ENCODE data around the gene DBET. TPM values are rescaled to one million over a fixed set of nuclear protein-coding genes. Genes with fewer than 3 reads are reported as not detected.
"Not testable (repeated sequence)": the region's sequence is repeated elsewhere in the genome, so short reads cannot be mapped to it uniquely, and the experiment has no call there.

The DBET gene
- total and polyA plus RNA-seq, 2 of the 13 experiments (the other 11 are each of a cell fraction or from before 2014, with no cell fraction given), result not detected

GRCh38 chr4:190109390-190110011 lies 45.2 kb downstream of the DBET start:
- H4K20me1 ChIP-seq (ENCODE audit: insufficient read depth, low read length); CTCF ChIA-PET (ENCODE audit: low intra/inter-chr PET ratio, low total read pairs); H2AFZ ChIP-seq (ENCODE audit: low read length); H3K27ac ChIP-seq (ENCODE audit: extremely low read length, insufficient read depth, low read length); H3K36me3 ChIP-seq (replicated peaks in 1 of 2; ENCODE audit: control insufficient read depth in 1 of 2, insufficient read depth in 2 of 2, low read length in 2 of 2); FAIRE-seq; BruUV-seq (replicated peaks); H3K79me2 ChIP-seq (ENCODE audit: insufficient read depth, low read length); H3K4me2 ChIP-seq (ENCODE audit: low read depth, low read length); POLR2A ChIA-PET; ATAC-seq; in situ Hi-C loops (cut with HindIII; ENCODE audit: extremely low pct_ligation_motif_present, low pct_unique_long_range_greater_than_20kb); intact Hi-C loops (cut with micrococcal nuclease; ENCODE audit: unreplicated experiment); H3K9ac ChIP-seq (ENCODE audit: insufficient read depth, low read depth, low read length); H3K4me1 ChIP-seq (ENCODE audit: insufficient read depth, low read length); H3K27me3 ChIP-seq (ENCODE audit: control insufficient read depth in 1 of 2, insufficient read depth in 2 of 2, low read length in 2 of 2); H3K4me3 ChIP-seq (replicated peaks in 1 of 3; ENCODE audit: insufficient read depth in 1 of 3, low read depth in 2 of 3, low read length in 3 of 3); TF ChIP-seq CREB1, CREM (CRISPR knock-in tag; IDR thresholded peaks at IDR 0.05): not testable (repeated sequence)
- peak; percentile 1 for DNase-seq (ENCODE audit: low spot score)
- peaks cover 39% of the 10 kb centered on the region for H3K9me3 ChIP-seq (ENCODE audit: low read length)
- WGBS (ENCODE audit: low lambda C conversion rate), result 0% methylated on average over 1 of the region's 1 CpG
- TF ChIP-seq FOXO4 (CRISPR knock-in tag; conservative IDR thresholded peaks at IDR 0.05) (peak; percentile 92; the same call in 1 of the 2 replicates), MED1 (CRISPR knock-in tag; IDR thresholded peaks at IDR 0.05) (0 out of 2 replicates have a peak, but pooled peaks have one; percentile 16), ZNF740 (CRISPR knock-in tag; IDR thresholded peaks at IDR 0.05) (0 out of 2 replicates have a peak, but pooled peaks have one; percentile 24), ZNF615 (CRISPR knock-in tag; IDR thresholded peaks at IDR 0.05; ENCODE audit: borderline replicate concordance) (peak; percentile 39; the same call in 1 of the 2 replicates), CREB1 (IDR thresholded peaks at IDR 0.05) (peak; percentile 54; the same call in 1 of the 2 replicates), CREM (IDR thresholded peaks at IDR 0.05) (0 out of 2 replicates have a peak, but pooled peaks have one; percentile 11)
- TF ChIP-seq, protein P1, sequence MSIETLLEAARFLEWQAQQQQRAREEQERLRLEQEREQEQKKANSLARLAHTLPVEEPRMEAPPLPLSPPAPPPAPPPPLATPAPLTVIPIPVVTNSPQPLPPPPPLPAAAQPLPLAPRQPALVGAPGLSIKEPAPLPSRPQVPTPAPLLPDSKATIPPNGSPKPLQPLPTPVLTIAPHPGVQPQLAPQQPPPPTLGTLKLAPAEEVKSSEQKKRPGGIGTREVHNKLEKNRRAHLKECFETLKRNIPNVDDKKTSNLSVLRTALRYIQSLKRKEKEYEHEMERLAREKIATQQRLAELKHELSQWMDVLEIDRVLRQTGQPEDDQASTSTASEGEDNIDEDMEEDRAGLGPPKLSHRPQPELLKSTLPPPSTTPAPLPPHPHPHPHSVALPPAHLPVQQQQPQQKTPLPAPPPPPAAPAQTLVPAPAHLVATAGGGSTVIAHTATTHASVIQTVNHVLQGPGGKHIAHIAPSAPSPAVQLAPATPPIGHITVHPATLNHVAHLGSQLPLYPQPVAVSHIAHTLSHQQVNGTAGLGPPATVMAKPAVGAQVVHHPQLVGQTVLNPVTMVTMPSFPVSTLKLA (IDR thresholded peaks at IDR 0.05), result 0 out of 2 replicates have a peak, but pooled peaks have one; percentile 6
- TF ChIP-seq, protein P2, sequence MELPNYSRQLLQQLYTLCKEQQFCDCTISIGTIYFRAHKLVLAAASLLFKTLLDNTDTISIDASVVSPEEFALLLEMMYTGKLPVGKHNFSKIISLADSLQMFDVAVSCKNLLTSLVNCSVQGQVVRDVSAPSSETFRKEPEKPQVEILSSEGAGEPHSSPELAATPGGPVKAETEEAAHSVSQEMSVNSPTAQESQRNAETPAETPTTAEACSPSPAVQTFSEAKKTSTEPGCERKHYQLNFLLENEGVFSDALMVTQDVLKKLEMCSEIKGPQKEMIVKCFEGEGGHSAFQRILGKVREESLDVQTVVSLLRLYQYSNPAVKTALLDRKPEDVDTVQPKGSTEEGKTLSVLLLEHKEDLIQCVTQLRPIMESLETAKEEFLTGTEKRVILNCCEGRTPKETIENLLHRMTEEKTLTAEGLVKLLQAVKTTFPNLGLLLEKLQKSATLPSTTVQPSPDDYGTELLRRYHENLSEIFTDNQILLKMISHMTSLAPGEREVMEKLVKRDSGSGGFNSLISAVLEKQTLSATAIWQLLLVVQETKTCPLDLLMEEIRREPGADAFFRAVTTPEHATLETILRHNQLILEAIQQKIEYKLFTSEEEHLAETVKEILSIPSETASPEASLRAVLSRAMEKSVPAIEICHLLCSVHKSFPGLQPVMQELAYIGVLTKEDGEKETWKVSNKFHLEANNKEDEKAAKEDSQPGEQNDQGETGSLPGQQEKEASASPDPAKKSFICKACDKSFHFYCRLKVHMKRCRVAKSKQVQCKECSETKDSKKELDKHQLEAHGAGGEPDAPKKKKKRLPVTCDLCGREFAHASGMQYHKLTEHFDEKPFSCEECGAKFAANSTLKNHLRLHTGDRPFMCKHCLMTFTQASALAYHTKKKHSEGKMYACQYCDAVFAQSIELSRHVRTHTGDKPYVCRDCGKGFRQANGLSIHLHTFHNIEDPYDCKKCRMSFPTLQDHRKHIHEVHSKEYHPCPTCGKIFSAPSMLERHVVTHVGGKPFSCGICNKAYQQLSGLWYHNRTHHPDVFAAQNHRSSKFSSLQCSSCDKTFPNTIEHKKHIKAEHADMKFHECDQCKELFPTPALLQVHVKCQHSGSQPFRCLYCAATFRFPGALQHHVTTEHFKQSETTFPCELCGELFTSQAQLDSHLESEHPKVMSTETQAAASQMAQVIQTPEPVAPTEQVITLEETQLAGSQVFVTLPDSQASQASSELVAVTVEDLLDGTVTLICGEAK (IDR thresholded peaks at IDR 0.05), result 0 out of 2 replicates have a peak, but pooled peaks have one; percentile 11
- TF ChIP-seq, protein P2 (CRISPR knock-in tag; IDR thresholded peaks at IDR 0.05), result not testable (repeated sequence)

Measured in HepG2 (cell line).